HG03521 (cell line): ENCODE measurements around the gene CTU2.

ENCODE experiments used
- ATAC-seq: cut with Tn5 transposase; IDR thresholded peaks from one replicate; pipeline ENCODE4 v1.9.1; 2021; ENCODE audit warnings: mild to moderate bottlenecking, moderate library complexity; ENCODE audit not compliant: unreplicated experiment

CTU2 gene

DNA sequence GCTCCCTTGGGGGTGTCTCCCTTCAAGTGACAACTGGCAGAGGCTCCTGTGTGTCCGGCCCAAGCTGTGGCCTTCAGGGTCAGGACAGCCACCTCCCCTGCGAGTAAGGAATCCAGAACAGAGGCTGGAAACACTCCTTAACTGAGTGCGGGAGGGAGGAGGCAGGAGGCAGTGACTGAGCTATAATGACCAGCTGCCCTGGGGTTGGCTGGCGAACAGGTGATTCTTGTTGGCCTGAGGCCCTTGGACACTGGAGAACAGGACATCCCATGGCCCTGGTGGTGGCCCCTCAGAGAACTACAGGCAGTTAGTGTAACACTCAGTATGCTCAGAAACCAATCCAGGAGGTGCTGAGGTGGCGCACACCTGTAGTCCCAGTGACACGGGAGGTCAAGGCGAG is 10.6 kb upstream of the CTU2 start:
- ATAC-seq = no peak

DNA sequence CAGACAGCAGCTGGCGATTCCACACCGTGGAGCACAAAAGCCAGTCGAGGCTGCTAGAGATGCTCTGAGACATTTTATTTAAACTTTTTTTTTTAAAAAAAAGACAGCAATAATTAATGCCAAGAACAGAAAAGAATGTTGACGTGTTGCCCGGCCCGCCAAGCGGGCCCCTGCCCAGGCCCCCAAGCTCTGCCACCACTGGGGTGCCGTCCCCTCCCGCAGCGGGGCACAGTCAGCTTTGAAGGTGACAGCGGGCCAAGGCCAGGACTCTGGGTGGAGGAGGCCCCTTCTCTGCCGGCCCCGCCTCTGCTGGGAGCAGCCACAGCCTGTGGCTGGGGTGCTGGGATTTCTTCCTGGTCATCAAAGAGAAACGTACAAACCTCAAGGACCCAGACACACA is 9.9 kb upstream of the CTU2 start:
- no peak for ATAC-seq

DNA sequence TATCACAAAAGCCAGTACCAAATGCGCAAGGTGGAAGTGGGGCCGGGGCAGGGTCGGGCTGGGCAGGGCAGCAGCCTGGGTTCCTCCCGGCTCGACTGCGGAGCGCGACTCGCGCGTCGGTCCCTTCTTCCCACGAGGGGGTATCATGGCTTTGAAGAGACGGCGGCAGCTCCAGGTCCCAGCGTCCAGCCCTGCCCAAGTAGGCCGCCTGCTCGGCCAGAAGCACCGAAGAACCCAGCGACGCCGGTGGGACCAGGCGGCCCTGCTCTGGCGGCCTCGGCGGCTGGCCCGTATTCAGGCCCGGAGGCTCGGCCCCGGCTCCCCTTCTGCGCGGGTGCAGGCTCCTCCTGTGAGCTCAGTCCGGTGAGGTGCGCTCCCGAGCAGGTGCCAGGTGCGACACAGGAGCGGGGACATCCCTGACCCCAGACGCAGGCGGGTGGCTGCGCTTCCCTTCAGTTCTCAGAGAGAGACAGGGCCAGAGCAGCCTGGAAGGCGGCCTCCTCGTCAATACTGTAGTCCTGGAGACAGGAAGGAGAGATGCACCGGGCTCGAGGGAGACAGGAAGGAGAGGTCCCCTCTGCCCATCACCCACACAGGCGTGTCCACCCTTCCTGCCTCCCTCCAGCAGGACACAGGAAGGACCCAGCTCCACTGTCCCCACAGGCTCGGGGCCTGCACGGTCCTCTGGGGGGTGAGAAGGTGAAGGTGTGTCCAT is 9.0 kb upstream of the CTU2 start:
- no peak for ATAC-seq

DNA sequence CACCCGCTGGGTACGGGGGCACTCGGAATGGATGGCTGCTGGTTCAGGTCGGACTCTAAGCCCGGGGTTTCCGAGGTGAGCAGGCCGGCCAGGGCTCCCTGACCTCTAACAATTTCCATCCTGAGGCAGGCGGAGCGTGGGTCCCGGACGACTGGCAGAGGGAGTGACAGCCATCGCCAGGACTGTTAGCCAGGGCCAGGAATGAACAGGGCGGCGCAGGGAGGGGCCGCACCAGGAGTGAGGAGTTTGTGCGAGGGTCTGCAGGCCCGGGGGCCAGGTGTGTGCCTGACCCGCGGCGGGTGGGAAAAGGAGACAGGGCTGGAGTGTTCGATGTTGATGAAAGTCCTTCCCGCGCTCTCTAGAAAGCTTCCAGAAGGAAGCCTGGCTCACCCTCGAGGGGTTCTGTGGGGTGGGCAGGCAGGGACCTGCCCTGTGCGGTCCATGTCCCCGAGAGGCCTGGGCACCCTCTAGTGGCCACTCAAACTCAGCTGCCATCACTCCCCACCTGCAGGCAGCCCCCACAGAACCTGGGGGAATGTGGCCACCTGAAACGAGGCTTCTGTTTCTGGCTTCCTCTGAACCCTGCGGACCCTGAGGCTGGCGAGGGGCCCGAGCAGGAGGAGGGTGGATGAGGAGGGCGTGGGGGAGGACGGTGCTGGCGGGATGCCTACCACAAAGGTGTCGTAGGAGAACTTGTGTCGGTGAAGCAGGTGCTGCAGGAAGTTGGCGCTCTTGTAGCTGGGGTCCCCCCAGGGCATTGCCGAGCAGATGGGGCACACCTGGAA is 8.3 kb upstream of the CTU2 start:
- ATAC-seq = no peak

DNA sequence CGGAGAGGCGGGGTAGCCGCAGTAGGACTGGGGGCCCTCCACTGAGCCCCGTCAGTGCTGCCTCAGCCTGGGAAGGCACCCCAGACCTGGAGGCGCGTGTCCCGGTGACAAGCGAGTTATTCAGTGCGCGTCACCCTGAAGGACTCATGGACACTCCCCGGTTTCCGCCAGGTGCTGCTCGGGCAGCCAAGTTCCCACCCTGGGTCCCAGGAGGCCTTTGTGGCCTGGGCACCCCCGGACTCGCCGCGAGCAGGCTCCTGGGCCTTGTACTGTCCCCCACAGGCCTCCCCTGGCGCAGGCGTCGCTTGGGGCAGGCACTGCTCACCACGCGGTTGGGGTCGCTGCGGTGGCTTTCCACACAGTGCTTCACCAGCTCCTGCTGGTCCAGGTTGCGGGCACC is 7.7 kb upstream of the CTU2 start:
- ATAC-seq = no peak

- ATAC-seq = no peak
Observed at GRCh38 chr16:88699180-88699579, 7.1 kb upstream of the CTU2 start.

- ATAC-seq = no peak
Observed at GRCh38 chr16:88700322-88700635, 6.0 kb upstream of the CTU2 start.

GRCh38 chr16:88700636-88701482 is 5.4 kb upstream of the CTU2 start:
- ATAC-seq = peak; percentile 58

- ATAC-seq = no peak
Observed at GRCh38 chr16:88701581-88702370, 4.5 kb upstream of the CTU2 start.

DNA sequence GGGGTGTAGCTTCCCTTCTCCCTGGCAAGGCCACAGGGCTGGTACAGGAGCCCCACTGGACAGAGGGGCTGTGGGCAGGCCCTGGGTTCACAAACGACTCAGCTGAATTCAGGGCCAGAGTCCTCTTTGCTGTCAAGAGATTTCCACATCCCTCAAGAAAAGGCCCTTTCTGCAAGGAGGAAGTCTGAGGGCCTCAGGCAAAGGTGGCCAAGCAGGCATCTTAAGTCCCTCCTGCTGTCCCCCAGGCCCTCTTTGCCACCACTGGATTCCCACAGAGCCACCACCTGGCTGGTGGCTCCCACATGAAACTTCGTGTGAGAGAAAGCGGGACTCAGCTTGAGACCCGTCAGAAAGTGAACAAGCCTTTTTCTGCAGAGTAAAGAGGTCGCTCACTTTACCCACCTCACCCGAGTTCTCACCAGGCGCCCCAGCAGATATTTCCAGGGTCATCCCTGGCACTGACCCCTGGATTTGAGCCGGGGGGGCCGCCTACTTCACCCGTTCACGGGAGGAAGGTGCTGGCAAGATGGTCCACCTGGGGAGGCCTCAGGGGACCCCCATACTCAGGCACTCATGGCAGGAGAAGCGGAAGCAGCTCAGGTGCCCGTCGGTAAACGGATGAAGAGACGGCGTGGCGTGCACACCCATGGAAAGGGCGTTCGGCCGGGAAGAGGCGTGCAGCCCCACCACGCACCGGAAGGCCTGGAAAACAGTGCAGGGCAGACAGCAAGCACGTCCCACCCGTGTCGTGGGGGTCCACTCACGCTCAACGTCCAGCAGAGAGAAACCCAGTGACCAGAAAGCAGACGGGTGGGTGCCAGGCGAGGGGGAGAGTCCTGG is 3.7 kb upstream of the CTU2 start:
- no peak for ATAC-seq

DNA sequence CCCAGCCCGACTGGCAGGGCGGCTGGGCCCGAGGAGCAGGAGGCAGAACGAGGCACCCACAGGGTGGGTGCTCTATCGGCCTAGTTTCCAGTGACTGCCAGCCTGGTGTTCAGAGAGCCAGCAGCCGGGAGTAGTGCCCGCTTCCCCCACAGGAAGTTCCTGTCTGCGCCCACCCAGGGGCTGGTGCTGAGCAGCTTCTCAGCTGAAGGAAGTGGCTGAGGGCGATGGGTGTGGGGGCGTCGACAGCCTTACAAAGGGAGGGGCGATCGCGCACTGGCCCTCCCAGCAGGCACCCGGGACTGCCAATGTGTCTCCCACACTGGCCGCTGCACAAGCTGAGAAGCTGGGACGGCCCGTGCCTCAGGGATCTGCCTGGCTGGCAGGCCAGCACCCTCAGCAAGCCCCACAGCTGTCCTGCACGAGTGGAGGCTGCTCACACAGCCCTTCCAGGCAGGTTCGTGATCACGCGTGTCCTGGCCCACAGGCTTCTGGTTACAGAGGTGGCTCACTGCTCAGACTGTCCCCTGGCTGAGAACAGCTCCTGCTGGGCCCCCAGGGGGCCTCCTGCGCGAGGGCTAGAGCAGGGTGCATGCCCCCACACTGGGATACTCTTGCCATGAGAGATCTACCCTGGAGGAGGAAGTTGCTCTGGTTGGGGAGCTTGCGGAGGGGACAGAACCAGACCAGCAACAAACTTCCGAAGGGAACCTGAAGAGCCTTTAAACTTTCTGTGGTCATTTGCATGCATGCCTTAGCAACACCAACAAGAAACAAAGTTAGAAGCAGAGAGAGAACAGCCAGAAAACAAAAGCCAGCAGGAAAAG is 2.6 kb upstream of the CTU2 start:
- no peak for ATAC-seq

- no peak for ATAC-seq
Observed at GRCh38 chr16:88705076-88705684, 1.1 kb upstream of the CTU2 start.

DNA sequence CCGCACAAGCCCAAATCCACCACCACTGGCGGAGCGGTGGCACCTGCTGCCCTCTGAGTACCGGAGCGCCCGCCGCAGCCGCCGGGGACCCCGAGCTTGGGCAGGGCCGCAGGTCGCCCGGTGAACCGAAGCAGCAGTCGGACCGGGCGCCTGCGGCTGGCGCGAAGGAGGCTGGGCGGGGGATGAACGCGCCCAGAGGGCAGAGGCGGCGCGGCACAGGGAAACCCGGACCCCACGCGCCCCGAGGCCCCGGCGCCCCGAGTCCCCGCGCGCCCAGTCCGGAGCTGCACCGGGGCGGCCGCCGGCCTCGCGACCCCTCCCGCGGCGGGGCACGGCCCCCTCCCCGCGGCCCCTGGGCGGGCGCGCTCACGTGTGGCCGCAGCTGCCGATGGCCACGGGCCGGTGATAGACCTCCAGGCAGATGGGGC is 488 bp upstream of the CTU2 start:
- ATAC-seq = peak; percentile 11

DNA sequence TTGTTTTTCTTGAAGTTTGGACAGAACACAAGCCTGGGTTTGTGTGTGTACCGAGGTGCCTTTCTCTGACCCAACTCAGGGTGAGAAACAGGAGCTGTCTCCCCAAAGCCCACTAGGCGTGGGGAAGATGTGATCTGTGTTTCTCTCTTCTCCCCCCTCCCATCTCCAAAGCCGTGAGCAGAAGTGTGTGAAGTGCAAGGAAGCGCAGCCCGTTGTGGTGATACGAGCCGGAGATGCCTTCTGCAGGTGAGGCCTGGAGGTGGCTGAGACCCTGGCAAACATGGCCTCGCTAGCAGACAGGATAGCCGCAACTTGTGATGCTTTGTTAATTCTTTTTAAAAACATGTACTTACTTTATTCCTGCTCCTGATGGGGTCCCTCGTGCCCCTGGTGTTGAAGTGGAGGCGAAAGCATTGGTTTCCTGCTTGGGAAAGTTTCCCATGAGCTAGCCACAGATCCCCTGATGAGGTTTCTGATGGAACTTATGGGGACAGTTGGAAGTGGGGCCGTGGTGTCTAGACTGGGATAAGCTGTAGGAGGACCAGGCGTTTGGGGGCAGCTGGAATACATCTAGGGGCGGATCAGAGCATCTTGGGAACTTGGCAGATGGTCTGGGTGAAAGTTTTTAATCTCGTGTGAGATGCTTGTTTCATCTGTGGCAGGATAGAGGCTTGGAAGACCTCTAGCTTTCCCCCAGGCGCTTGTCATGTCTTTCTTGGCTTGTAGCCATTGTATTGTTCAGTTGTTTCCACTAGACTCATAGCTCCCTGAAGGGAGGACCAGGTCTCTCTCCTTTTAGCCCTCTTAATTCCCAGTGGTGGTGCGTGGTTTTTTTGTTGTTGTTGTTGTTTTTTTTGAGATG is 893 bp downstream of the CTU2 start:
- no peak for ATAC-seq

GRCh38 chr16:88710556-88710955 is 4.3 kb downstream of the CTU2 start:
- no peak for ATAC-seq

DNA sequence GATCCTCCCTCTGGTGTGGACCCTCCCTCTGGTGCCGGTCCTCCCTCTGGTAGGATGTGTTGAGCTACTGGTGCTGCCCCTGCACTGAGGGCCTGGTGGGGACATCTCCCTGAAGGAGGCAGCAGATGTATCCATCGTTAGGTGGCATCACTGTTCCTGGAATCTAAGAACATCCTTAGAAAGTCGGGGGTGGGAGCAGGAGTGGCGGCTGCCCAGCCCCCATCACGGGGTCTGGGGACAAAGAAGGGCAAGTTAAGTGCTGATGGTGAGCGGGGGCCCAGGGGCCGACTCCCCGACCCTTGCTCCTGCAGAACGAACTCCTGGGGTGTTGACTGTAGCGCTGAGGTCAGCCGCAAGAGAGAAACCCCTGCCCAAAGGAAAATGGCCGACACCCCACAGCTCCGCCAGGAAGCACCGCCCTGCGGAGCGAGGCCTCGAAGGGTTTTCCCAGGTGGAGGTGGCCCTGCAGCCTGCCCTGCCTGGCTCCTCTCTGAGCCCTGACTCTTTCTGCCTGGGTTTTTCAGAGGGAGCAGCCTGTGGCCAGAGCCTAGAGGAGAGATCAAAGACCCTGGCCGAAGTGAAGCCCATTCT is 5.5 kb downstream of the CTU2 start:
- no peak for ATAC-seq

DNA sequence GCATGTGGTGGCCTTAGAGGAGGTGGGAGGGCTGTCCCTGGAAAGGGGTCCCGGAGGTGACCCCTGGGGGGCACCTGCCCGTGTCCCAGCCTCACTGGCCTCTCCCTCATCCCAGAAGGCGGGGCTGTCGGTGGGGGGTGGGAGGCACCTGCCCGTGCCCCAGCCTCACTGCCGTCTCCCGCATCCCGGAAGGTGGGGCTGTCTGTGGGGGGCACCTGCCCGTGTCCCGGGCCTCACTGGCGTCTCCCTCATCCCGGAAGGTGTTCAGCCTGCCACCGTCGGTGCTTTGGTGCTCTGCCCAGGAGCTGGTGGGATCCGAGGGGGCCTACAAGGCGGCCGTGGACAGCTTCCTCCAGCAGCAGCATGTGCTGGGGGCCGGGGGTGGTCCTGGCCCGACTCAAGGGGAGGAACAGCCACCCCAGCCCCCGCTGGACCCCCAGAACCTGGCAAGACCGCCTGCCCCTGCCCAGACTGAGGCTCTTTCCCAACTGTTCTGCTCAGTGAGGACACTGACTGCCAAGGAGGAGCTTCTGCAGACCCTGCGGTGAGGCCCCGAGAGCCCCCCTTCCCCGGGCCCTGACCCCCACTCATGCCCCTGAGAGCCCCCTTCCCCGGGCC is 6.2 kb downstream of the CTU2 start:
- no peak for ATAC-seq
